ENCODE measurements around the gene SMARCAL1.

The SMARCAL1 gene

GRCh38 chr2:216392018-216392562, 20.2 kb upstream of the SMARCAL1 start:
- no peaks in the 10 kb centered on the region for H3K27me3 ChIP-seq
- H3K9me3 ChIP-seq, result no peaks in the 10 kb centered on the region
- no peak overlapping the region for H3K9ac ChIP-seq
- H3K36me3 ChIP-seq, result no peaks in the 10 kb centered on the region
- no peak overlapping the region for H3K4me2 ChIP-seq
- H3K4me3 ChIP-seq, result no peak overlapping the region
- no peak for TF ChIP-seq Cebpa-rat (IDR thresholded peaks at IDR 0.05)
- H3K4me1 ChIP-seq, result peaks cover 13% of the 10 kb centered on the region
- H3K27ac ChIP-seq, result no peak overlapping the region
- no peaks in the 10 kb centered on the region for H4K20me1 ChIP-seq

GRCh38 chr2:216392945-216393840, 19.1 kb upstream of the SMARCAL1 start:
- no peak overlapping the region for H3K9ac ChIP-seq
- no peak overlapping the region for H3K4me2 ChIP-seq
- TF ChIP-seq Cebpa-rat (IDR thresholded peaks at IDR 0.05), result no peak
- H3K4me1 ChIP-seq, result peaks cover 13% of the 10 kb centered on the region
- H3K4me3 ChIP-seq, result no peak overlapping the region
- H3K27me3 ChIP-seq, result no peaks in the 10 kb centered on the region
- H3K36me3 ChIP-seq, result no peaks in the 10 kb centered on the region
- no peak overlapping the region for H3K27ac ChIP-seq
- no peaks in the 10 kb centered on the region for H4K20me1 ChIP-seq
- H3K9me3 ChIP-seq, result no peaks in the 10 kb centered on the region

GRCh38 chr2:216394881-216395280, 17.4 kb upstream of the SMARCAL1 start:
- Histone ChIP-seq H3K4me1 (peaks cover 13% of the 10 kb centered on the region), H3K36me3 (no peaks in the 10 kb centered on the region), H3K9ac (no peak overlapping the region), H3K27me3 (no peaks in the 10 kb centered on the region), H4K20me1 (no peaks in the 10 kb centered on the region), H3K4me3 (no peak overlapping the region), H3K9me3 (no peaks in the 10 kb centered on the region), H3K4me2 (peak overlapping the region; percentile 59), H3K27ac (peak overlapping the region; percentile 59)
- TF ChIP-seq Cebpa-rat (IDR thresholded peaks at IDR 0.05), result no peak

- Histone ChIP-seq H3K4me2 (no peak overlapping the region), H3K27ac (no peak overlapping the region), H3K36me3 (no peaks in the 10 kb centered on the region), H3K4me3 (no peak overlapping the region), H3K9ac (no peak overlapping the region), H4K20me1 (no peaks in the 10 kb centered on the region), H3K9me3 (no peaks in the 10 kb centered on the region), H3K27me3 (no peaks in the 10 kb centered on the region), H3K4me1 (peaks cover 9% of the 10 kb centered on the region)
- no peak for TF ChIP-seq Cebpa-rat (IDR thresholded peaks at IDR 0.05)
These were observed 12.7 kb upstream of the SMARCAL1 start for GRCh38 chr2:216399621-216400020.

- H3K9me3 ChIP-seq, result no peaks in the 10 kb centered on the region
- no peaks in the 10 kb centered on the region for H3K27me3 ChIP-seq
- H3K9ac ChIP-seq, result no peak overlapping the region
- no peak overlapping the region for H3K4me2 ChIP-seq
- H3K4me3 ChIP-seq, result no peak overlapping the region
- no peak overlapping the region for H3K27ac ChIP-seq
- H4K20me1 ChIP-seq, result no peaks in the 10 kb centered on the region
- peaks cover 11% of the 10 kb centered on the region for H3K4me1 ChIP-seq
- no peaks in the 10 kb centered on the region for H3K36me3 ChIP-seq
- no peak for TF ChIP-seq Cebpa-rat (IDR thresholded peaks at IDR 0.05)
These were observed 9.5 kb upstream of the SMARCAL1 start for GRCh38 chr2:216402751-216403150.

- peaks cover 11% of the 10 kb centered on the region for H3K4me1 ChIP-seq
- H3K36me3 ChIP-seq, result no peaks in the 10 kb centered on the region
- no peak overlapping the region for H3K4me3 ChIP-seq
- H4K20me1 ChIP-seq, result no peaks in the 10 kb centered on the region
- no peak overlapping the region for H3K27ac ChIP-seq
- H3K9me3 ChIP-seq, result no peaks in the 10 kb centered on the region
- H3K27me3 ChIP-seq, result no peaks in the 10 kb centered on the region
- no peak for TF ChIP-seq Cebpa-rat (IDR thresholded peaks at IDR 0.05)
- no peak overlapping the region for H3K4me2 ChIP-seq
- H3K9ac ChIP-seq, result no peak overlapping the region
These were observed 8.2 kb upstream of the SMARCAL1 start for GRCh38 chr2:216404010-216404618.

GRCh38 chr2:216405588-216405987, 6.7 kb upstream of the SMARCAL1 start:
- Histone ChIP-seq H3K9me3 (no peaks in the 10 kb centered on the region), H3K9ac (no peak overlapping the region), H3K27ac (no peak overlapping the region), H4K20me1 (no peaks in the 10 kb centered on the region), H3K4me3 (no peak overlapping the region), H3K36me3 (no peaks in the 10 kb centered on the region), H3K4me1 (peaks cover 11% of the 10 kb centered on the region), H3K4me2 (peak overlapping the region; percentile 58), H3K27me3 (no peaks in the 10 kb centered on the region)
- TF ChIP-seq Cebpa-rat (IDR thresholded peaks at IDR 0.05), result no peak

- no peak overlapping the region for H3K4me2 ChIP-seq
- H3K36me3 ChIP-seq, result no peaks in the 10 kb centered on the region
- H3K9ac ChIP-seq, result no peak overlapping the region
- no peaks in the 10 kb centered on the region for H3K9me3 ChIP-seq
- H3K4me3 ChIP-seq, result no peak overlapping the region
- H4K20me1 ChIP-seq, result no peaks in the 10 kb centered on the region
- no peaks in the 10 kb centered on the region for H3K27me3 ChIP-seq
- no peak for TF ChIP-seq Cebpa-rat (IDR thresholded peaks at IDR 0.05)
- peaks cover 11% of the 10 kb centered on the region for H3K4me1 ChIP-seq
- no peak overlapping the region for H3K27ac ChIP-seq
These were observed 5.5 kb upstream of the SMARCAL1 start for GRCh38 chr2:216406826-216407225.

- Histone ChIP-seq H4K20me1 (no peaks in the 10 kb centered on the region), H3K9me3 (no peaks in the 10 kb centered on the region), H3K27me3 (no peaks in the 10 kb centered on the region), H3K4me1 (peaks cover 18% of the 10 kb centered on the region), H3K4me2 (no peak overlapping the region), H3K27ac (no peak overlapping the region), H3K9ac (no peak overlapping the region), H3K4me3 (no peak overlapping the region), H3K36me3 (no peaks in the 10 kb centered on the region)
- no peak for TF ChIP-seq Cebpa-rat (IDR thresholded peaks at IDR 0.05)
These were observed 3.6 kb upstream of the SMARCAL1 start for GRCh38 chr2:216408426-216409290.
